ENCODE results near the gene PRR4.

GRCh38 chr12:10842862-10843261 is 6.4 kb downstream of the PRR4 start:
- TF ChIP-seq, protein P1, sequence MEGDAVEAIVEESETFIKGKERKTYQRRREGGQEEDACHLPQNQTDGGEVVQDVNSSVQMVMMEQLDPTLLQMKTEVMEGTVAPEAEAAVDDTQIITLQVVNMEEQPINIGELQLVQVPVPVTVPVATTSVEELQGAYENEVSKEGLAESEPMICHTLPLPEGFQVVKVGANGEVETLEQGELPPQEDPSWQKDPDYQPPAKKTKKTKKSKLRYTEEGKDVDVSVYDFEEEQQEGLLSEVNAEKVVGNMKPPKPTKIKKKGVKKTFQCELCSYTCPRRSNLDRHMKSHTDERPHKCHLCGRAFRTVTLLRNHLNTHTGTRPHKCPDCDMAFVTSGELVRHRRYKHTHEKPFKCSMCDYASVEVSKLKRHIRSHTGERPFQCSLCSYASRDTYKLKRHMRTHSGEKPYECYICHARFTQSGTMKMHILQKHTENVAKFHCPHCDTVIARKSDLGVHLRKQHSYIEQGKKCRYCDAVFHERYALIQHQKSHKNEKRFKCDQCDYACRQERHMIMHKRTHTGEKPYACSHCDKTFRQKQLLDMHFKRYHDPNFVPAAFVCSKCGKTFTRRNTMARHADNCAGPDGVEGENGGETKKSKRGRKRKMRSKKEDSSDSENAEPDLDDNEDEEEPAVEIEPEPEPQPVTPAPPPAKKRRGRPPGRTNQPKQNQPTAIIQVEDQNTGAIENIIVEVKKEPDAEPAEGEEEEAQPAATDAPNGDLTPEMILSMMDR (IDR thresholded peaks at IDR 0.05): no peak
- no peak for TF ChIP-seq POLR2A (IDR thresholded peaks at IDR 0.05)
